Measurements from ENCODE around the gene HAND1.

DNA sequence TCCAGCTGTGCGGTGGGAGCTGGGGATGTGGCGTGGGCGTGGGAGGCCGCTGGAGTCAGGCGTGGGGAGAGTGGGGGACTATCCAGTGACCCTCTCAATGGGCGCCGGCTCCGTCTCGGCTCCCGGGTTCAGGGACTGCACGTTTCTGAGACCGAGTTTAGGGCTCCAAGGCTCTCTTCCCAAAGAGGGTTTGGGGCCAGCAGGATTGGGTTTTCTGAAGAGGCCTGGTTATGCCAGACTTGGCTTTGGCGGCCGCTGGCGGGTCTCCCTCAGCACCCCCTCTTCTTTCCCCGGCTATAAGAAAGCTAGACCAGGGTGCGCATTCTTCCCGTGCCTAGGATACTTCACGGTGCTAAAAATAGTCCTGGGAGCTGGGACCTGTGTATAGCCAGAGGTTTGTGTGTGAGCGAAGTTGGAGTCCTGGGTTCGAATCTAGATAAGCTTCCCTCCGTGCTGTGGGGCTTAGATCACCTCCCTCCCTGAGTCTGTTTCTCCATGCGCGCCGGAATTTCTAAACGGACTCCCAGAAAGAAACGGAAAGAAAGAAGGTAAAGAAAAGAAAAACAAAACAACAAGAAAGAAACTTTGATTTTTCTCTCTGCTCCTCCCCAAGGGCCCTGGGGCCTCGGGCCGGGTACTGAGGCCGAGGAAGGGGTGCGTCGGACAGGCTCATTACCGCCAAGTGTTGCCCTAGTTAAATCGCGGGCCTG is 5.0 kb downstream of the HAND1 start:
- TF ChIP-seq GATA2 (IDR thresholded peaks at IDR 0.05; ENCODE audit: low read depth, low read length) = no peak
- no peak for TF ChIP-seq GATA3 (IDR thresholded peaks at IDR 0.05; ENCODE audit: low read depth, low read length)

All from SH-SY5Y (cell line).